ENCODE measurements around the gene PTPRG.

PTPRG gene

GRCh38 chr3:61788623-61789507 lies 227.5 kb downstream of the PTPRG start:
- H3K4me3 ChIP-seq (ENCODE audit: low read depth, low read length) = no peak overlapping the region
- in situ Hi-C loops (cut with HindIII; ENCODE audit: low sequenced_read_pairs) = no loop called here
- no peak for DNase-seq (ENCODE audit: low read depth)
- TF ChIP-seq CTCF (IDR thresholded peaks at IDR 0.05; ENCODE audit: low read depth, low read length, missing control alignments) = no peak

GRCh38 chr3:61789861-61790260 lies 228.5 kb downstream of the PTPRG start:
- in situ Hi-C loops (cut with HindIII; ENCODE audit: low sequenced_read_pairs) = no loop called here
- TF ChIP-seq CTCF (IDR thresholded peaks at IDR 0.05; ENCODE audit: low read depth, low read length, missing control alignments) = no peak

GRCh38 chr3:61790411-61790810 lies 229.0 kb downstream of the PTPRG start:
- in situ Hi-C loops (cut with HindIII; ENCODE audit: low sequenced_read_pairs) = no loop called here
- no peak for DNase-seq (ENCODE audit: low read depth)
- no peak overlapping the region for H3K4me3 ChIP-seq (ENCODE audit: low read depth, low read length)
- no peak for TF ChIP-seq CTCF (IDR thresholded peaks at IDR 0.05; ENCODE audit: low read depth, low read length, missing control alignments)

More at GRCh38 chr3:61789861-61790260, 228.5 kb downstream of the PTPRG start:
- no peak overlapping the region for H3K4me3 ChIP-seq (ENCODE audit: low read depth, low read length)
- no peak for DNase-seq (ENCODE audit: low read depth)

GRCh38 chr3:61793056-61793455 lies 231.7 kb downstream of the PTPRG start:
- in situ Hi-C loops (cut with HindIII; ENCODE audit: low sequenced_read_pairs) = no loop called here
- TF ChIP-seq CTCF (IDR thresholded peaks at IDR 0.05; ENCODE audit: low read depth, low read length, missing control alignments) = no peak
- no peak for DNase-seq (ENCODE audit: low read depth)
- no peak overlapping the region for H3K4me3 ChIP-seq (ENCODE audit: low read depth, low read length)

GRCh38 chr3:61793521-61793920 lies 232.2 kb downstream of the PTPRG start:
- in situ Hi-C loops (cut with HindIII; ENCODE audit: low sequenced_read_pairs) = no loop called here
- no peak for DNase-seq (ENCODE audit: low read depth)
- TF ChIP-seq CTCF (IDR thresholded peaks at IDR 0.05; ENCODE audit: low read depth, low read length, missing control alignments) = no peak
- no peak overlapping the region for H3K4me3 ChIP-seq (ENCODE audit: low read depth, low read length)

GRCh38 chr3:61794341-61794740 lies 233.0 kb downstream of the PTPRG start:
- H3K4me3 ChIP-seq (ENCODE audit: low read depth, low read length) = no peak overlapping the region
- DNase-seq (ENCODE audit: low read depth) = no peak
- TF ChIP-seq CTCF (IDR thresholded peaks at IDR 0.05; ENCODE audit: low read depth, low read length, missing control alignments) = no peak
- in situ Hi-C loops (cut with HindIII; ENCODE audit: low sequenced_read_pairs) = no loop called here

Measured in astrocyte of the cerebellum (primary cell).